WI38 (cell line): ENCODE data around the gene MEF2C.

Source experiments
- H3K4me3 ChIP-seq: 2 replicates; pipeline ENCODE4 v1.5.1; 2011; ENCODE audit warnings: low read depth, mild to moderate bottlenecking, control low read depth, low read length
- TF ChIP-seq, protein P1 (sequence below): IDR thresholded peaks from 2 replicates; pipeline ENCODE4 v1.5.1; 2012; ENCODE audit warnings: low read depth, mild to moderate bottlenecking, control low read depth, low read length

Gene MEF2C

DNA sequence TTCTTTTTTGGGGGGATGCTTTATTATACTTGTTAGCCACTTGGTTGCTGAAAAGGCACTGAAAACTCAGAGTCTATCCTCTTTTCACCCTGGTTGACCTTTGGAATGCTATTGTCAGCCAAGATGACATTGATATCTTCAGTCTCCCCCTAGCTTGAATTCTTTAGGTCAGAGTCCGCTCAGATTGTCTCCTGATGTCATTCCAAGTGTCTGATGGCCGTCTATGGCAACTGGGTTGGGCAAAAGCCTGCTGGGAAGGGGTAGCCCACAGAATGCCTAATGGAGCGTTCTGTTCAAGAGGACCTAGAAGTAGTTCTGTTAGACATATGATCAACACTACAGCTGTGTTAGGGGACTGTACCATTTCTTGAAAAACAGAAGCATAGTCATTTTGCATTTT is 9.7 kb upstream of the MEF2C start:
- no peak overlapping the region for H3K4me3 ChIP-seq
- TF ChIP-seq, protein P1, sequence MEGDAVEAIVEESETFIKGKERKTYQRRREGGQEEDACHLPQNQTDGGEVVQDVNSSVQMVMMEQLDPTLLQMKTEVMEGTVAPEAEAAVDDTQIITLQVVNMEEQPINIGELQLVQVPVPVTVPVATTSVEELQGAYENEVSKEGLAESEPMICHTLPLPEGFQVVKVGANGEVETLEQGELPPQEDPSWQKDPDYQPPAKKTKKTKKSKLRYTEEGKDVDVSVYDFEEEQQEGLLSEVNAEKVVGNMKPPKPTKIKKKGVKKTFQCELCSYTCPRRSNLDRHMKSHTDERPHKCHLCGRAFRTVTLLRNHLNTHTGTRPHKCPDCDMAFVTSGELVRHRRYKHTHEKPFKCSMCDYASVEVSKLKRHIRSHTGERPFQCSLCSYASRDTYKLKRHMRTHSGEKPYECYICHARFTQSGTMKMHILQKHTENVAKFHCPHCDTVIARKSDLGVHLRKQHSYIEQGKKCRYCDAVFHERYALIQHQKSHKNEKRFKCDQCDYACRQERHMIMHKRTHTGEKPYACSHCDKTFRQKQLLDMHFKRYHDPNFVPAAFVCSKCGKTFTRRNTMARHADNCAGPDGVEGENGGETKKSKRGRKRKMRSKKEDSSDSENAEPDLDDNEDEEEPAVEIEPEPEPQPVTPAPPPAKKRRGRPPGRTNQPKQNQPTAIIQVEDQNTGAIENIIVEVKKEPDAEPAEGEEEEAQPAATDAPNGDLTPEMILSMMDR = no peak

GRCh38 chr5:88890070-88890781 is 7.2 kb upstream of the MEF2C start:
- TF ChIP-seq, protein P1 = no peak
- peak overlapping the region; percentile 47 for H3K4me3 ChIP-seq

DNA sequence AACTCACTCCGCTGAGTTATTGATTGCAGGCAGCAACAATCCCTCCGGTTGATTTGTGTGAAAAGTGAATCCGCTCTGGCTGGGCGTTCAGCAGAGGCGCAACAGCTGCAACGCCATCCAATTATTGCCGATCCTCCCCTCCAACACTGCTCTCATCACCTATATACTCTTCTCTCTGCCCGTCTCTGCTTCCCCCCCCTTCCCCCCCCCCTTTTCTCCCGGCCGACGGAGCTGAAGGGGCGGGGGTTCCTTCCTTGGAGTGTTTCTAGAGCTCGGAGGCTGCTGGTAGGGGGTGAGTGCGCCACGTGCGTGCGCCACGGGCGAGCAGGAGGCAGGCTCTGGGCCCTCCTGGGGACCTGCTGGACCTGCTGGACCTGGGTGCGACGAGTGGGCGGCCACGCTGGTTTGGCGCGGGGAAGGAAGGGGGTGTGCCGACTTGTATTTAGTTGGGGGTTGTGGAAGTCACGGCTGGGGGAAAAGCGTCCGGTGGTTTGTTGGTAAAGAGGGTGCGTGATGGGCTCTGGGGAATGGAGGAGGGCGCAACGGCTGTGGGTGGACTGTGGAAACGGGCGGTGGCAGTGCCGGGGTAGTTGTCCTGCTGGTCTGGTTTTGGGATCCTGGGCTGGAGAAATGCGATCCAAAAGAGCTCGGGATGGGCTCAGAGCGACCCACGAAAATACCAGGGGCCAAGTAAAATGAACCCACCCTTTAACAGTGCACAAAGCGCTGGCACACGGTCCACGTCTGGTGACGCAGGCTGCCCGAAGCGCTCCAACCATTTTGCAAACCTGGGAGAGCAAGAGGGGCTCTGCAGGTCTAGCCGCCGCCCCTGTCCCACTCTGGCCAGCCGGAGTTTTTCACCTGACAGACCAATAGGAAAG is 6.4 kb upstream of the MEF2C start:
- peak overlapping the region; percentile 47 for H3K4me3 ChIP-seq
- TF ChIP-seq, protein P1 = no peak

GRCh38 chr5:88888848-88889188 is 5.8 kb upstream of the MEF2C start:
- no peak overlapping the region; the same call in 1 of the 2 replicates for H3K4me3 ChIP-seq
- TF ChIP-seq, protein P1 = no peak

DNA sequence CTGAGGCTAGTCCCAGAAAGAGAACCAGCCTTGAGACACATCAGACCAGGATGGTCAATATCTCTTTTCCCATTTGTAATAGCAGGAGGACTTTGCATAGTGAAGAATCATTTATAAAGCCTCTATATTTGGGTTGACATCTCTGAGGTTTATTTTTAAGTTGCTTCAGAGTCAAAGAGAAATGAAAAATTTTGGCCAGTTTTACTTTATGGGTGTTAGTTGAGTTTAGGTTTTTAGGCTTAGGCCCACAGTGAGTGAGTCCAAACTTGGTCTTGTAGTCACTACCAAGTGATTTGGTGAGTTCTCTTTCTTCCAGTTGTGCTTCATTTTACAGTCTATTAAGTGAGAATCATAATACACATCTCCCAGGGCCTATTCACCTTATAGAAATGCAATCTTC is 5.3 kb upstream of the MEF2C start:
- TF ChIP-seq, protein P1 = no peak

DNA sequence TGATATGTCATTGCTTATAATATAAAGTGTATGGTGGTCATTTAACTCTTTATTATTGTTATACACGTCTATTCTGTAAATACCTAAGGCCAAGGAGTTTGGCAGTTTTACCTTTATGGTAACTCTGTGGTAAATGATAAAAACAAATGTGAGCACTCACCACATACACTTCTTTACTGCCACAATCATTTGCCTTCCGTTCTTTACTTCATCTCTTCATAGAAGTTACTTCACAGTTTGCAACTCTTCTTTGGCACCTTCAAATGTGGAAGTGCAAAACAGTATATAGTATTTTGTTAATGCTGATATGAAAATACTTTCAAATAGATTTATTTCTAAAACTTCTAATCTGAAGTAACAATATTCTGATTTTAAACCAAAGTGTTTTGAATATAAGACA is 4.4 kb upstream of the MEF2C start:
- H3K4me3 ChIP-seq = no peak overlapping the region
- TF ChIP-seq, protein P1 = no peak

More for the DNA sequence above, 5.3 kb upstream of the MEF2C start:
- no peak overlapping the region for H3K4me3 ChIP-seq

DNA sequence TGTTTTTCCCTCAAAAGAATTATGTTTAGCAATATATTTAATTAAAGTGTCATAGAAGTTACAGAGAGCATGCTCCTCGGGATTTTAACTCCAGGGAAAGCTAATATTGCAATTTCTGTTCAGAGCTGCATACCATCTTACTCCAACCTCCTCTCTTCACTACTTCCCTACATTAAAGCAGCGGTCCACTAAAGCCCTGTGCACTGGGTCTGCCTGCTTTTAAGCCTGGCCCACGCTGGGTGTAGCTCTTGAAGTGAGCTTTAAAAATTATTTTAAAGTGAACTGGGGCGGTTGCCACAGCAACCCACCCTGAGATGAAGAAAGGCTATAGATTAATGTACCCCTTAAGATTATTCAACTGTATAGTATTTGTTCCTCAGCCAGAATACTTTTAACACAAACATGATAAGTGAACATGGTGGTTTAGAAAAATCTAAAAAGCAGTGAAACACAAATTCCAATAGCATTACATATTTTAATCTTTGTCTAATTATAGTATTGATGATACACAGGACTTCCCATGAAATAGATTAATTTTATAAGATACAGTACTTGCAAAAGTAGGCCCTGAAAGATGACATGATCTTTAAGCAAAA is 3.9 kb upstream of the MEF2C start:
- TF ChIP-seq, protein P1 = no peak
- no peak overlapping the region for H3K4me3 ChIP-seq
